ENCODE measurements around the gene CDKL4.

GRCh38 chr2:39141334-39142271, 102.2 kb downstream of the CDKL4 start:
- no peak for TF ChIP-seq CTCF (IDR thresholded peaks at IDR 0.05)
- no peak for TF ChIP-seq POLR2A (IDR thresholded peaks at IDR 0.05)
